HepG2 (cell line): ENCODE data around the gene CAPN11. TPM values are rescaled to one million over a fixed set of nuclear protein-coding genes. Genes with fewer than 3 reads are reported as not detected.

ENCODE experiments used
- ARHGAP35 ChIP-seq: sonication (generic); formaldehyde crosslinking; IDR thresholded peaks from 2 replicates; pipeline ENCODE4 v1.9.0; 2022; ENCODE audit warnings: mild to moderate bottlenecking, inconsistent platforms, moderate library complexity, missing genetic modification reagents, borderline replicate concordance
- DNMT1 ChIP-seq: sonication (generic); formaldehyde crosslinking; IDR thresholded peaks from 2 replicates; pipeline ENCODE4 v1.5.1; 2020; ENCODE audit warnings: mild to moderate bottlenecking, missing genetic modification reagents
- TMF1 ChIP-seq: sonication (generic); formaldehyde crosslinking; IDR thresholded peaks from 2 replicates; pipeline ENCODE4 v1.8.1; 2022; ENCODE audit warnings: low read depth, missing genetic modification reagents
- ZNF121 ChIP-seq: sonication (generic); formaldehyde crosslinking; IDR thresholded peaks from 2 replicates; pipeline ENCODE4 v1.5.0; 2020; ENCODE audit warnings: mild to moderate bottlenecking, missing genetic modification reagents
- ZNF142 ChIP-seq: sonication (generic); formaldehyde crosslinking; IDR thresholded peaks from 2 replicates; pipeline ENCODE4 v1.4.0; 2020; ENCODE audit warnings: missing genetic modification reagents
- ZNF318 ChIP-seq: sonication (generic); formaldehyde crosslinking; IDR thresholded peaks from 2 replicates; pipeline ENCODE4 v1.4.0; 2020; ENCODE audit warnings: mild to moderate bottlenecking, missing genetic modification reagents
- ZNF549 ChIP-seq: sonication (generic); formaldehyde crosslinking; IDR thresholded peaks from 2 replicates; pipeline ENCODE4 v1.5.0; 2020; ENCODE audit warnings: missing genetic modification reagents
- polyA plus RNA-seq, 8 experiments: library from polyadenylated mRNA; depleted of rRNA in 3 of 8; stranded (reverse) in 7 of 8; unstranded in 1 of 8; fragments of >200 nt; fragmentation: Illumina TruSeq in 4 of 8; extraction: Trizol in 4 of 8; gene quantifications; 2 replicates each; pipeline versions ENCODE4 v1.2.1 to v1.2.3, GENCODE V29; 2011 to 2016; ENCODE audit warnings: low read depth in 4 of 8, missing spikeins in 1 of 8, mixed read lengths in 1 of 8; ENCODE audit not compliant: insufficient read depth in 1 of 8
- total RNA-seq, 5 experiments: library from RNA; depleted of rRNA; stranded (reverse); fragments of >200 nt; fragmentation: Illumina TruSeq; extraction: Trizol; gene quantifications; 2 replicates each; pipeline ENCODE4 v1.2.3, GENCODE V29; 2016; ENCODE audit warnings: low read depth in 1 of 5
- TF ChIP-seq, protein P1 (sequence below): sonication (generic); formaldehyde crosslinking; IDR thresholded peaks from 2 replicates; pipeline ENCODE4 v1.8.0; 2023; ENCODE audit warnings: mild to moderate bottlenecking, missing genetic modification reagents
- TF ChIP-seq, protein P2 (sequence below): fragments of 450-650 bp; IDR thresholded peaks from 2 replicates; pipeline ENCODE4 v1.6.1; 2017
- TF ChIP-seq, protein P3 (sequence below): sonication (generic); formaldehyde crosslinking; IDR thresholded peaks from 2 replicates; pipeline ENCODE4 v1.4.0; 2020; ENCODE audit warnings: missing genetic modification reagents, low read depth, mild to moderate bottlenecking, borderline replicate concordance

Gene CAPN11
- total and polyA plus RNA-seq, 2 of the 13 experiments (the other 11 are each of a cell fraction or from before 2014, with no cell fraction given): 0.07 to 0.11 TPM

DNA sequence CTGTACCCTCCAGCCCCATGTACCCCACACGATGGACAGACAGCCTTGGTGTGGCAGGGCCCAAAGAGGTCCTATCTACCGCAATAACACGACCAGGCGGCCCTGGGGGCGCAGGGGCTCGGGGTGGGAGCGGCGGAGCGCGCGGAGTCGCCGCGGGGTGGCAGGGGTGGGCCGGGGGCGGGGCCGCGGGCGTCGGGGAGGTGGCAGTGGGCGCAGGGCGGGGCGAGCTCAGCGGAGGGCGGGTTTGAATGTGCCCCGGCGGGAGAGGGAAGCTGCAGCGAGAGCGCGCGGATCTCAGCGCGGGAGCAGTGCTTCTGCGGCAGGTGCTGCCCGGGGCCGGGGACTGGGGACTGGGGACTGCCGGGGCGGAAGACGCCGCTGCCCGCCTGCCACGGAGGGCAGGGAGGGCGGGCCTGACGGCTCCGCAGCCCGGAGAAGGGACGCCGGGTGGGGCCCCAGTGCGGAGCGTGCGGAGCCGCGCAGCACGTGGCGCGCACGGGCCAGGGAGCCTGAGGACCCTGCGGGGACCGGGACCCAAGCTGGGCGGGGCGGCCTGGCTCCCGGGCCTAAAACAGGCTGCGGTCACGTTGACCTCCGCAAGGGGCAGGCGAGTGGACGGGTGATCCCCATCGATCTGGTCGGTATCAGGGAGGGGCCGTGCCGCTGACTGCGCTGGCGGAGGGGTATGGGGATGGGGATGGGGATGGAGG is 64.9 kb downstream of the CAPN11 start, which contains the start of gene SLC29A1 (continued):
- peak; percentile 67; the same call in 1 of the 2 replicates for TF ChIP-seq DNMT1 (CRISPR knock-in tag)
- peak; percentile 73; the same call in 1 of the 2 replicates for TF ChIP-seq ZNF549
- TF ChIP-seq, protein P1, sequence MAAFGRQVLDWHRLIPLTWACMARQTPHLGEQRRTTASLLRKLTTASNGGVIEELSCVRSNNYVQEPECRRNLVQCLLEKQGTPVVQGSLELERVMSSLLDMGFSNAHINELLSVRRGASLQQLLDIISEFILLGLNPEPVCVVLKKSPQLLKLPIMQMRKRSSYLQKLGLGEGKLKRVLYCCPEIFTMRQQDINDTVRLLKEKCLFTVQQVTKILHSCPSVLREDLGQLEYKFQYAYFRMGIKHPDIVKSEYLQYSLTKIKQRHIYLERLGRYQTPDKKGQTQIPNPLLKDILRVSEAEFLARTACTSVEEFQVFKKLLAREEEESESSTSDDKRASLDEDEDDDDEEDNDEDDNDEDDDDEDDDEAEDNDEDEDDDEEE: peak; percentile 86; the same call in 1 of the 2 replicates
- peak; percentile 50; the same call in 1 of the 2 replicates for TF ChIP-seq TMF1
- no peak for TF ChIP-seq ZNF318
- peak; percentile 93 for TF ChIP-seq ZNF142
- TF ChIP-seq ZNF121 (CRISPR knock-in tag): 0 out of 2 replicates have a peak, but pooled peaks have one; percentile 42
- TF ChIP-seq, protein P2, sequence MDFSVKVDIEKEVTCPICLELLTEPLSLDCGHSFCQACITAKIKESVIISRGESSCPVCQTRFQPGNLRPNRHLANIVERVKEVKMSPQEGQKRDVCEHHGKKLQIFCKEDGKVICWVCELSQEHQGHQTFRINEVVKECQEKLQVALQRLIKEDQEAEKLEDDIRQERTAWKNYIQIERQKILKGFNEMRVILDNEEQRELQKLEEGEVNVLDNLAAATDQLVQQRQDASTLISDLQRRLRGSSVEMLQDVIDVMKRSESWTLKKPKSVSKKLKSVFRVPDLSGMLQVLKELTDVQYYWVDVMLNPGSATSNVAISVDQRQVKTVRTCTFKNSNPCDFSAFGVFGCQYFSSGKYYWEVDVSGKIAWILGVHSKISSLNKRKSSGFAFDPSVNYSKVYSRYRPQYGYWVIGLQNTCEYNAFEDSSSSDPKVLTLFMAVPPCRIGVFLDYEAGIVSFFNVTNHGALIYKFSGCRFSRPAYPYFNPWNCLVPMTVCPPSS: no peak
- no peak for TF ChIP-seq ARHGAP35 (CRISPR knock-in tag)
- TF ChIP-seq, protein P3, sequence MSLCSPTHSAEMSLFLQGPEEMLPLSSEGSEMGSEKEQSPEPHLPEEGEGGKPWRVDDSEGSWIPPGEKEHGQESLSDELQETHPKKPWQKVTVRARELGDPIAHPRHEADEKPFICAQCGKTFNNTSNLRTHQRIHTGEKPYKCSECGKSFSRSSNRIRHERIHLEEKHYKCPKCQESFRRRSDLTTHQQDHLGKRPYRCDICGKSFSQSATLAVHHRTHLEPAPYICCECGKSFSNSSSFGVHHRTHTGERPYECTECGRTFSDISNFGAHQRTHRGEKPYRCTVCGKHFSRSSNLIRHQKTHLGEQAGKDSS: peak; percentile 31; the same call in 1 of the 2 replicates
